ENCODE results near the gene LYSMD4.

Gene LYSMD4

DNA sequence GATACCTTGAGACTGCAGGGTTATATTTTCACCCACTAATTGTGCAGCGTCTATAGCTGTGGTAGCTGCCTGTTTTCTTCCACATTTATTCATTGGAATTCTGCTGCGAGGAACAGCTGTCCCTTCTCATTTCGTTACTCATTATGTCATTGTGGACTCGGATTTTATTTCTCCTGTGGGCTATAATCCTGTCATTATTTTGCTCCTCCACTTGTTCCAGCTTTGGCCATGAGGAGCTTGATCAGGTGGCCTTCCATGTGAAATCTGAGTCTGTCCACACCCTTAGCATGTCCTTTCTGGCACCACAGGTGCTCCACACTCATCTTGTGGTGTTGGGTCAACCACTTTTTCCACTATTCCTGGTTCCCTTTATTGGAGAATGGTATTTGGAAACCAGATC lies 14.8 kb downstream of the LYSMD4 start:
- in situ Hi-C loops (cut with MboI; ENCODE audit: low pct_unique_long_range_greater_than_20kb, low sequenced_read_pairs, unreplicated experiment): loop anchor here (25.0 kb wide), 1 partner anchor 431 kb away; no protein-coding TSS in a partner anchor
- DNase-seq (ENCODE audit: low spot score): no peak
- TF ChIP-seq, protein P1, sequence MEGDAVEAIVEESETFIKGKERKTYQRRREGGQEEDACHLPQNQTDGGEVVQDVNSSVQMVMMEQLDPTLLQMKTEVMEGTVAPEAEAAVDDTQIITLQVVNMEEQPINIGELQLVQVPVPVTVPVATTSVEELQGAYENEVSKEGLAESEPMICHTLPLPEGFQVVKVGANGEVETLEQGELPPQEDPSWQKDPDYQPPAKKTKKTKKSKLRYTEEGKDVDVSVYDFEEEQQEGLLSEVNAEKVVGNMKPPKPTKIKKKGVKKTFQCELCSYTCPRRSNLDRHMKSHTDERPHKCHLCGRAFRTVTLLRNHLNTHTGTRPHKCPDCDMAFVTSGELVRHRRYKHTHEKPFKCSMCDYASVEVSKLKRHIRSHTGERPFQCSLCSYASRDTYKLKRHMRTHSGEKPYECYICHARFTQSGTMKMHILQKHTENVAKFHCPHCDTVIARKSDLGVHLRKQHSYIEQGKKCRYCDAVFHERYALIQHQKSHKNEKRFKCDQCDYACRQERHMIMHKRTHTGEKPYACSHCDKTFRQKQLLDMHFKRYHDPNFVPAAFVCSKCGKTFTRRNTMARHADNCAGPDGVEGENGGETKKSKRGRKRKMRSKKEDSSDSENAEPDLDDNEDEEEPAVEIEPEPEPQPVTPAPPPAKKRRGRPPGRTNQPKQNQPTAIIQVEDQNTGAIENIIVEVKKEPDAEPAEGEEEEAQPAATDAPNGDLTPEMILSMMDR (IDR thresholded peaks at IDR 0.05; ENCODE audit: extremely low read depth, insufficient read depth, missing control alignments): no peak

DNA sequence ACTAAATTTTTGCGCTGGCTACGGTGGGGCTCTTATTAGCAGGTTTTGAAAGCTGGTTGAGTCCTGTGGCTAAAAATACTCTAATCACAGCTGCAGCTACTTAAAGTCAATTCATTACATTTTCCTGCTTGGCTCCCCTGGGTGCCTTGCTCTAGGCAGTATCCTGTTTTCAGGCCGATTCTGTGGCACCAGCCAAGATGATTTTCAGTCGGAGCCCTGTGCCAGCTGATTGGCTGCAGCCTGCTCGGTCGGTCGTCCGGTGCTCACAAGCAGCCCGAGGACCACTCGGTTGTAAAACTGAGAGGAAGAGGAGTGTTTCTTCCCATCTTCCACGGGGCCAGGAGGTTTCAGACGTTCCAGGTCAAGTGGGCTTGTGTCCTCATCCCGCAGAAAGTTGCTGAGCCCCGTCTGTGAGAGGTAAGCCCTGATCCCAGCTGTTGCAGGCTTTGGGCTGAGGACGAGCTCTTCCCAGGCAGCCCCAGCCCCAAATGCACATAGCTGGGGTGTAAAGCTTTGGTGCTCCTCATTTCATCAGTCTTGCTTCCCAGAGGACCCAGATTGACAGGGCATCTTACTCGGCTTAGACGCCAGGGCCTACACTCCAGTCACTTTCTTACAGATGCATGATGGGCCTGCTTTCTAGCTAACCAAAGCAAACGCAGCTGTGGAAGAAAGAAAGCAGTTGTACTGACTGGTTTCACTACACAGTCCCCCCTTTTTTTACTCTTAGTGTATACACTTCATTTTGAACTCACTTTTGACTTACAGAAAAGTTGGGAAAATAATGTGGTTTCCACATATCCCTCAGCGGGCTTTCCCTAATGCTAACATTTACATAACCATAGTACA lies 15.9 kb downstream of the LYSMD4 start:
- TF ChIP-seq, protein P1 (IDR thresholded peaks at IDR 0.05; ENCODE audit: extremely low read depth, insufficient read depth, missing control alignments): no peak
- in situ Hi-C loops (cut with MboI; ENCODE audit: low pct_unique_long_range_greater_than_20kb, low sequenced_read_pairs, unreplicated experiment): loop anchor here (25.0 kb wide), 1 partner anchor 430 kb away; no protein-coding TSS in a partner anchor
- peak; percentile 68 for DNase-seq (ENCODE audit: low spot score)

DNA sequence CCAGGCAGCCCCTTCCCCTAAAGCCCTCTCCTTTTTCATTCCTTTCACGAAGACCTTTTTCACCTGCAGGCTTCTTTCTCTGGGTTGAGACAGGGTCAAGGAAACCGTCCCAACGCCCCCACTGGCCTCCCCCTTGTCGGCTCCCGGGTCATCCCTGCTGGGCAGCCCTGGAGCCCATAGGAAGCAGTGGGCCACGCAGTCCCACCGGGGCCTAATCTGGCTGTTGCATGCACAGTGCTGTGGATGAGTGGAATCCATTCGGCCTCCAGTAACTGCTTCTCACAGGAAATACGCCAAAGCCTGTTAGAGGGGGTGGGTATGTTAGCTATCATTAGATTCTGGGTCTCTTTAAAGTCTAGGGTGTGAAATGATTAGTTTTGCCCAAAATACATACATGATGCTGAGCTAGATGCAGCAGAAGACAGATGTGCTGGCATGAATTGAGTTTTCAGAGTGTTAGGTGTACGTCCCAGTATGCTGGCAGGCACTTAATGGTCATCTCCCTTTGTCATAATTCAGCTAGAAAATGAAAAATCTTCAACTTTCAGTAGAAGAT lies 16.6 kb downstream of the LYSMD4 start:
- in situ Hi-C loops (cut with MboI; ENCODE audit: low pct_unique_long_range_greater_than_20kb, low sequenced_read_pairs, unreplicated experiment): loop anchor here (25.0 kb wide), 1 partner anchor 429 kb away; no protein-coding TSS in a partner anchor

DNA sequence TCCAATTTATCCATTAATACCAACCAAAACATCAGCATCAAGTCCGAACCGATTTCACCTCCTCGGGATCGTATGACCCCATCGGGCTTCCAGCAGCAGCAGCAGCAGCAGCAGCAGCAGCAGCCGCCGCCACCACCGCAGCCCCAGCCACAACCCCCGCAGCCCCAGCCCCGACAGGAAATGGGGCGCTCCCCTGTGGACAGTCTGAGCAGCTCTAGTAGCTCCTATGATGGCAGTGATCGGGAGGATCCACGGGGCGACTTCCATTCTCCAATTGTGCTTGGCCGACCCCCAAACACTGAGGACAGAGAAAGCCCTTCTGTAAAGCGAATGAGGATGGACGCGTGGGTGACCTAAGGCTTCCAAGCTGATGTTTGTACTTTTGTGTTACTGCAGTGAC lies 20.8 kb downstream of the LYSMD4 start:
- TF ChIP-seq, protein P1 (IDR thresholded peaks at IDR 0.05; ENCODE audit: extremely low read depth, insufficient read depth, missing control alignments): no peak
- in situ Hi-C loops (cut with MboI; ENCODE audit: low pct_unique_long_range_greater_than_20kb, low sequenced_read_pairs, unreplicated experiment): loop anchor here (25.0 kb wide), 1 partner anchor 425 kb away; no protein-coding TSS in a partner anchor
- no peak for DNase-seq (ENCODE audit: low spot score)

More for the DNA sequence above, 16.6 kb downstream of the LYSMD4 start:
- TF ChIP-seq, protein P1 (IDR thresholded peaks at IDR 0.05; ENCODE audit: extremely low read depth, insufficient read depth, missing control alignments): no peak
- DNase-seq (ENCODE audit: low spot score): no peak

DNA sequence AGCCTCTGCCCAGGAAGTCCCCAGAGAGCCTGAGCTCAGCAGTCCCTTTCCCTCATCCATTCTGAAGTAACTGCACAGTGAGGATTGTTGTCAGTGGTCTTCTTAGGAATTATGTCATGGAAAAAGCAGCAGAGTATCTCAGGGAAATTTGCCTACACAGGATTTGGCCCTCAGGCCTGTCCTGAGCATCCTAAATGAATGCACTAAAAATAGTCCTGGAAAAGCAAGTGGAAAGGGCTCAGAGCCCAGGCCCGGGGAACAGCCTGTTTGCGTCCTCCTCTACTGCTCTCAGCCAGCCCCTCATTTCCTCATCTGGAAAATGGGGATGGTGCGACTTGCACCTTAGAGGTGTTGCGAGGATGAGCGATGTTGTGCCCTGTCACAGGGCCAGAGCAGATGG lies 21.6 kb downstream of the LYSMD4 start:
- in situ Hi-C loops (cut with MboI; ENCODE audit: low pct_unique_long_range_greater_than_20kb, low sequenced_read_pairs, unreplicated experiment): loop anchor here (25.0 kb wide), 1 partner anchor 424 kb away; no protein-coding TSS in a partner anchor
- DNase-seq (ENCODE audit: low spot score): no peak
- TF ChIP-seq, protein P1 (IDR thresholded peaks at IDR 0.05; ENCODE audit: extremely low read depth, insufficient read depth, missing control alignments): no peak

DNA sequence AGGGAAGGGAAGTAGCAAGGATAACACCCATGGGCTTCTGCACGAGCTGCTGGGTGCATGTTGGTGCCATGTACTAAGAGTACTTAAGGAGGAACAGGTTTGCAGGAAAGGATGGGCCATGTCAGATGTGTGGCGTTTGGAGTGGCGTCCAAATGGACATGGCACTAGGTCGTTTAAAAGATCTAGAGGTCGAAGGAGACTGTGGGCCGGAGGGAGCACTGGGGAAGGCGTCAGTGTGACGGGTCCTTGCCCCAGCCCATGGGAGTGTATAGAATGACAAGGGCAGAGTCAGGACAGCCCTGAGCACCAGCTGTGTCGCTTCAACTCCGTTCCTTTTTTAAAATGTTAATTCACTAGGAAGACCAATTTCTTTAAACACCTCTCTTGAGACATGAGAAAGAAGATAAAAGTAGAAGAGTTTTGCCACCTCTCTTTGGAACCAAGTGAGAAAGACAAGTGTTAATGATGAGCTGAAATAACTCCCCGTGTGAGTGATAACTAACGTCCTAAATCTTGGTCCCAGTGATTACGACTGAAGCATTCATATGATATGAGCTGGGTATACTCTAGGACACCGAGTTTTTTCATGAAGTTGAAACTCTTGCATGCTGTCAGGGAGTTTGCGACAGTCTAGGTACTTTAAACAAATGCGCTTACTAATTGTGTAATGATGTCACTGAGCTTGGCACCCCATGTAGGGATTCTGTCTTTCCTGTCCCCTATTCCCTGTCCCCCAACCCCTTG lies 23.8 kb downstream of the LYSMD4 start:
- TF ChIP-seq, protein P1 (IDR thresholded peaks at IDR 0.05; ENCODE audit: extremely low read depth, insufficient read depth, missing control alignments): no peak
- in situ Hi-C loops (cut with MboI; ENCODE audit: low pct_unique_long_range_greater_than_20kb, low sequenced_read_pairs, unreplicated experiment): loop anchor here (10.0 to 25.0 kb wide), 2 partner anchors 205 to 422 kb away; no protein-coding TSS in a partner anchor
- no peak for DNase-seq (ENCODE audit: low spot score)
